ENCODE data around the gene IWS1.
A peak's percentile ranks its signal among the peaks of the same experiment; 100 is the strongest.

The IWS1 gene

DNA sequence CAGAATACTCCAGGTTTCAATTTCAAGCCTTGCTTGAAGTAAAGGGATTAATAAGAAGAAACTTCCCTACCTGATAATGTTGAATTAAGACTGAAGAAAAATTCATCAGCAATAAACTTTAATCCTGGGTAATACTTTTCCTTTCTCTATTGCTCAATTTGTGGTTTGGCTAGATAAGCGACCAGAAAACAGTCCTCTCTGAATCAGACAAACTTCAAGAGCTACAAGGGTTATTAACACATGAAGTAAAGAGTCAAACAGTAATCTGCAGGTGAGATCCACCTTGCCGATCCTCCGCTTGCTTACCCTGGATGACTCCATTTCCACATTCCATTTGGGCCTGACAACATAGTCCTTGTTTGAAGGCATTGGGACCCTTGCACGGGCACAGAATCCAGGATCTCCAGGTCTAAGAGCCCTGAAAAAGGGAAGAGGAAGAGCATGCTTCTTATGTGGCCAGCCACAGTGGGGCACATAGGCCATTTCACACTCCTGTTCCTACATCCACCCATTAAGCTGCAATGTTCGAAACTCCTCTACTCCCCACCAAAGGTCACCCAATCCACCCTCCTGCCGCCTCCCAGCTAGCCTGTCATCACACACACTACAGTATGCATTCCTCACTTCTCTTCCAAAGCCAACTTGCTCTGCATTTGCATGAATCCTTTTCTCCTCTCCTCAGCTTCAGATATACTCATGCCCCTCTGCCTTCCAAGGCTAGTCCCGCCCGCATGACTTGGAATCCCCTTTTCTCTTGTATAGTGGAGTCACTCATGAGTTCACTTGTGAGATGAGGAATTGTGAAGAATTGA is 39.8 kb downstream of the IWS1 start:
- no peak for DNase-seq

DNA sequence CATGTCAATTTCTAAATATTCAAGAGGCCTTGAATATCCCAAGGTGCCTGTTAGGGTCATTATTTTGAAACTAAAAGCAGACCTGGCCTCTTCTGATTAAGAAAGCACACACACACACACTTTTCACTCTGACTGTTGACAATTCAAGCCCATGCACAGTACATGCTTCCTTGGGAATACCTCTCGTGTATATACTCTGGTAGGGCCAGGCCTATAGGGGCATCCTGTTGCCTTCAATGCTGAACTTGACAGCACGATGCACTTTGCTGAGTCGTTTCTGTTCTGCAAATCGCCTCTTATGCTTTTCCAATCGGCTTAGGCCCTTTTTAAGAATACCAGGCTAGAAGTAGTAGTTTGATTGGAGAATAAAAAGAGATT is 40.6 kb downstream of the IWS1 start:
- DNase-seq, result no peak

DNA sequence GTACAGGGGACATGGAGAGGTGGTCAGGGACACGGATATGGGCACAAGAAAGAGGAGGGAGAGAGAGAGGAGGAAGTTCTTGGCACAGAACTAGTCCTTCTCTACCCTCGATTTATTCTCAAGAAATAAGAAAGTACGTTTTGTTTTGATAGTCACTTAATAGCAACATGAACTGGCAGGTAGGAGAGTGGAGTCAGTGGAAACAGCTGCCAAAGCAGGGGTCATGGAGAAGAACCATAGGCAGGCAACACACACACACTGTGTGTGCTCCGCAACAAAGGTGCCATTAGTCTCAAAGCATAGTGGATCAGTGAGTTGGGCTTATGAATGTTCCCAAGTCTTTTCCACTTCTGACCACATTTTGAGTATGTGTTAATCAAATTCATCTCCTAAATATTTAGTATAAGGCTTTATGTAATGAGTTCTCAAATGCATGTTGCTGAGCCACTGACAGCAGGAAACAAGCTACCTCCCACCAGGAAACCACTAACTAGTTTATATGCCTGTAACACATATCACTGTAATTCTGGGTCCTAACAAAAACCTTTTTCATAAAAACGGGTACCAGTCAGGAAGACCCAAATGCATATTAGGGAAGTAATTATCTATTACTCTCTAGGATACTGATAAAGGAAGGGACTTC is 41.1 kb downstream of the IWS1 start:
- DNase-seq, result no peak

DNA sequence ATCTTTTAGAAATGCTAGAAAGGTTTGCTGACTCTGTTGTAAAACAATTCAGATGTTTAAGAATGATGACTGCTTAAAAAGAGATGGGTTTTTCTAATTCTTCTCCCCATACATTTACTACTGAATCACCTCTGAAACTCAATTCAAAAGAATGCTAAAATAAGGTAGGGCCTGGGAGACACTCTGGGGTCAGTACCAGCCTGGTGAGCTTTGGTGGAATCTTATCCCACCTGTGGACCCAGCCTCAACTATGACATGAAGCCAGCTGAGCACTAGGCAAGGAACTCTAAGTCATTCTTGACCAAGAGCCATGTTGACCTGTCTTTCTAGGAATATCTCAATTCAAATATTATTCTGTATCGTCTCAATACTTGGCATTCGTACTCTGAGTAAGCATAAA is 44.3 kb downstream of the IWS1 start:
- DNase-seq, result no peak

DNA sequence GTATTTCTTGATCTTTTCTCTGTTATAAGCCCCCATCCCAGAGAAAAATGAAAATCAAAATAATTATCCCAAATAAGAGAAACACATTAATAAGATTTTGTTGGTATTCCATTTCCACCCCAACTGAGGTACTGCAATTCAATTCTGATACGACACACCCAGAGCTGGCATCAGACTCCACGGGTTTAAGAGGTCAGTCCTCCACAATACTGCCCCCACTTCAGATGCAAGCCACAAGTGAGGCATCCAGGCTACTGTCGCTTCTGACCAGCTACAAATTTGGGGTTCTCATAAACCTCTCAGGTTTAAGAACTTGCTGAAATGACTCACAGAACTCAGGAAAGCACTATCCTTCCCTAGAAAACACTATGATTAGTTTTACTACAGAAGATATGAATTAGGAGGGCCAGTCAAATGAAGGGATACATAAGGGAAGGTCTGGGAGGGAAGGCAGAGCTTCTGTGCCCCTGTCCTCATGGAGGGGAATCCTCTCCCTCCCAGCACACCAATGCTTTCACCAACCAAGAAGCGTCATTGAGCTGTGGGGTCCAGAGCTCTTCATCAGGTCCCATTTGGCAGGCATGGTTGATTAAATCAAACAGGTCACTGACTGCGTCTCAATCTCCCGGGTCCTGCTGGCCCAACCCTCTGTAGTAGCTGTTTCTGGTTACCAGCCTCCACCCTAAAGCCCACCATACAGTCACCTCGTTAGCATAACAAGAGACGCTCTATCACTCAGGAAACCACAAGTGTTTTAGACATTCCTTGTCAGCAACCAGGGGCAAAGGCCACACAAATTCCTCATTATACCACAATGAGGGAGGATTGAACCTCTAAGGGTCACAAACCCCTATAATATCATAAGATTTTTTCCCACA is 46.2 kb downstream of the IWS1 start:
- DNase-seq, result no peak

DNA sequence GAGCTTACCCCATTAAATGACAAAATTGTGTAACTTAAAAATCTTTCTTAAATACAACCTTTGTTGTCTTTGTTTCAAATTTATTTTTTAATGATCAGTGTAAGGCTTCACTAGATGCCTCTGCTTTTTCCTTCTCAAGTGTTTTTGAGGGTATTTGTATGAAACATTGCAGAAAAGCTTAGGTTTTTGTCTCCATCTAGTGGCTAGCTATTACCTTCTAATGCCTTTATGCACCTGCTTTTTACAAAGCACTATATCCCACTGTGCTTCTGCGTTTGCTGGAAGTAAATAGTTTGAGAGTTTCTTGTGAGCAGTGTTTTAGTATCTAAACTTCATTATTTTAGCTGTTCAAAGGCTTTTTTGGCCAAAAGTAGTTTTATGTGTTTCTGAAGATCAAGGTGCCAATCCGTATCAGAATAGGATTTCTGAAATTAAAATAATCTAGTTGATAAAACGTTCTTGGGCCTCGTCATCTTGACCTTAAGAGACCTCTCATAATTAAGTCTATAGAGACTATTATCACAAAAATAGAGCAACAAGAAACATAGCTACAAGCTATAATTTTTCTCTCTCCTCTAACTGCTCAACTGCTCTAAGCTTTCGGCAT is 47.0 kb downstream of the IWS1 start:
- peak; percentile 86 for DNase-seq

DNA sequence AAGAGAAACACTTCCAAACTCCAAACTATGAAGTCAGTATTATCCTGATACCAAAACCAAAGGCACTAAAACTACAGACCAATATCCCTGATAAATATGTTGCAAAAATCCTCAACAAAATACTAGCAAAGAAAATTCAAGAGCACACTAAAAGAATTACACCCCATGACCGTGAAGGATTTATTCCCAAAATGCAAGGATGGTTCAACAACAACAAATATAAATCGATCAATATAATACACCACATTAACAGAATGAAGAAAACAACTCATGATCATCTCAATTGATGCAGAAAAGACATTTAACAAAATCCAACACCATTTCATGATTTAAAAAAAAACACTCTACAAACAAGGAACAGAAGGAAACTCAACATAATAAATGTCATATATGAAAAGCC is 50.5 kb downstream of the IWS1 start:
- DNase-seq, result no peak

DNA sequence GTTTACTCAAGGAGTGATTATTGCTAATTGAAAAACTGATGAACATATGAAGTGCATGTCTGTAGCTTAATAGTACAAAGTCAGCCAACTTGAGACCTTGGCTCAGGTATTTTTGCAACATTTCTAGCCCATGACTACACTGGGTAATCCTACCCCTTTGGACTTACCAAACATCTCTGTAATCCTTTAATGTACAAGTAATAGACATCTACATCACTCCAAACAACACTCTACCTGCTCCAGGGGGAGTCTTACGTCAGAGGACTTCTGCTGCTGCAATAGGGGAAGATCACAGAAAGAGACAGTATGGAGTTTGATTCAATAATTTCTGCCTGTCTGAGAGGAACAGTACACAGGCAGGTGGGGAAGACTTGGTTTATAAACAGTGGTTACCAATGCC is 54.0 kb downstream of the IWS1 start:
- no peak for DNase-seq

DNA sequence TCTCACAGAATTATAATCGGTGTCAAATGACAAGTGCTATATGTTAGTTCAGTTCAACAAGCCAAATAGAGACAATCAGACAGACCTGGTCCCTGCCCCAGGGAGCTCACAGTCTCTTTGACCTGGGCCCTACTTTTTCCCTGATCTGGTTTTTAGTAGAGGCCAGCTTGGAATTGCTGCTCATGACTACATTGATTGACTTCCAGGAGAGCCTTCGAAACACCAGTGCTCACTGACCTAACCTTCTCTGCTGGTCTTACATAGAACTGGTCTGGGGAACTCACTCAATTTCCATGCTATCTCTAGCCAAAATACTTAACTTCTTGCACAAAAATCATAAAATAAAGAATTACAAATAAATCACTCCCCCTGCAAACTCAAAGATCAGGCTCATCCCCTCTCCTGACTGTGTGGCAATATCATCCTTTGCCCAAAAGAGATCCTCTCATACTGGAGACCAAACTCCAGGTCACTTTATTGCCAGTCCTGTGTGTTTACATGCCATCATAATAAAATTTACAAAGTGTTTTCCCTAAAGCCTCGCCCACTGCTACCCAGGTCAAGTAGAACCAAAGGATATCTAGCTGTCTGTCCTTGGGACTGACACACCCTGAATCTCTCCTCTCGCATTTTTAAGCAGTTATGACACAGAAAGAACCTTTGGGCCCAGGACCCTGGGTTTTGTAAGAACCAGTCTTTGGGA is 54.9 kb downstream of the IWS1 start:
- DNase-seq, result no peak

DNA sequence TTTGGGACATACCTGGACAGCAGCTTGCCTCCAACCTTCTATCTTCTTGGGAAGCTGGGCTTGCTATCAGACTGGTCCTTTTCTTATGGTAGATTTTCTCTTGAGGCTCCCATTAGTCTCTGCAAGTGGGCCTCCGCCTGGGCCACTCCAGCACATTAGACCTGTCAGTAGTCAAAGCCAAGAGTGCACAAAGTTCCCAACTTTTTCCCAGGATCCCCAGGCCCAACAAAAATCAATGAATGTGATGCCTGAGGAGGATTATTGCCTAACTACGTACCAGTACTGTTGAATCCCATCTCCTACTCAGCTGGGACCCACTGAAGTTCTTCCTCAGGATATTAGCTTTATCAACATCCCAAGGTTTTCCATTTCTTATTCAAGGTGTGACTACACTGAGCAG is 56.3 kb downstream of the IWS1 start:
- DNase-seq, result no peak

DNA sequence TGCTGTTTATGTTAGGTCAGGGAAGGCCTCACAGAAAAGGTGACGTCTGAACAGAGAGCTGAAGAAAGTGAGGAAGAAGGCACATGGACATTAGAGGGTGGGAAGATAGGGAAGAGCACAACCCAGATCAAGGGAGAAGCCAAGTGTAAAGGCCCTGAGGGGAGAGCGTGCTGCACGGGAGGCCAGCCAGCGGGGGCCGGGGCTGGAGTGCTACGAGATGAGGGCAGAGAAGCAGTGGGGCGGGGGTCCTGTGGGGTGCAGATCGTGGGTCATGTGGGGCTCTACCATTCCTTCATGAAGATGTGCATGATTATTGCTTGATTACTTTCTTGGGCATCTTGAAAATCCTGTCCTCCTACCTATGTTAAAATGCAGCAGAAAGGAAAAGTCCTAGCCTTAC is 57.2 kb downstream of the IWS1 start:
- no peak for DNase-seq

DNA sequence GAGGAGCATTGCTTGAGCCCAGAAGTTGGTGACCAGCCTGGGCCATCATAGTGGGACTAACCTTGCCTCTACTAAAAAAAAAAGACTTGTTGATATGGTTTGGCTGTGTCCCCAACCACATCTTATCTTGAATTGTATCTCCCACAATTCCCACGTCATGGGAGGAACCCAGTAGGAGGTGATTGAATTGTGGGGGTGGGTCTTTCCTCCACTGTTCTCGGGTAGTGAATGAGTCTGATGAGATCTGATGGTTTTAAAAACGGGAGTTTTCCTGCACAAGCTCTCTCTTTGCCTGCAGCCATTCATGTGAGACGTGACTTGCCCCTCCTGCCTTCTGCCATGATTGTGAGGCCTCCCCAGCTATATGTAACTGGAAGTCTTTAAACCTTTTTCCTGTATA is 61.0 kb downstream of the IWS1 start:
- no peak for DNase-seq

DNA sequence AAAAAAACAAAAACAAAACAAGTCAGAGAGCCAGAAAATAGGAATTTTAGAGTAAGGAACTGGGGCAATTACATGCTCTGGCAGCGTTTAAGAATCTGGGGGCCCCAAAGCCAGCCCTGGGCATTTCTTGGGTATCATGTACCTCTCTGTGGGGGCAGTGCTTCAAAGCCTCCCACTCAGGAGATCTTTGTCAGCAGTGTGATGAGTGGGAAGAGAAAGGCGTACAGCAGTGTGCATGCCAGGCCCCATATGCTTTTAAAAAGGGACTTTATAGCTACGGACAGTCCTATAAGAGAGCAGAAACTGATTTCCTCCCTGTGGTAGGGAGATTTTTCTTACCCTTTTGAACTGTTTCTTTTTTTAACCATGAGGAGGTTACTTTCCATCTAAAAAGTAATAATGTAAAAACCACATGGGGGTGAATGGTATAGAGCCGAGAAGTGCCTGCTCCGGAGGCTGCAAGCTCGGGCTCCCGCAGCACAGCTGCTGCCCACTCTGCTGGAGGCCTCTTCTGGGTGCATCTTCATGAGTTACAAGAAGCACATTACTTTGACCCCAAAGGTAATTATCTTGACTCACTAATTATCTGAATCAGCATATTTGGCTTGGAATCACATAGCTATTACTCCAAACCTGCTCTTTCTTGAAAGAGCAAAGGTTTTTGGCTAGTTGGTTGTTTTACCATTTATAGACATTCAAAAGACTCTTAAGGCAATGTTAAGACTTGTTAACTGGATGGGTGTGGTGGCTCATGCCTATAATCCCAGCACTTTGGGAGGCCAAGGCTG is 61.6 kb downstream of the IWS1 start:
- no peak for DNase-seq

DNA sequence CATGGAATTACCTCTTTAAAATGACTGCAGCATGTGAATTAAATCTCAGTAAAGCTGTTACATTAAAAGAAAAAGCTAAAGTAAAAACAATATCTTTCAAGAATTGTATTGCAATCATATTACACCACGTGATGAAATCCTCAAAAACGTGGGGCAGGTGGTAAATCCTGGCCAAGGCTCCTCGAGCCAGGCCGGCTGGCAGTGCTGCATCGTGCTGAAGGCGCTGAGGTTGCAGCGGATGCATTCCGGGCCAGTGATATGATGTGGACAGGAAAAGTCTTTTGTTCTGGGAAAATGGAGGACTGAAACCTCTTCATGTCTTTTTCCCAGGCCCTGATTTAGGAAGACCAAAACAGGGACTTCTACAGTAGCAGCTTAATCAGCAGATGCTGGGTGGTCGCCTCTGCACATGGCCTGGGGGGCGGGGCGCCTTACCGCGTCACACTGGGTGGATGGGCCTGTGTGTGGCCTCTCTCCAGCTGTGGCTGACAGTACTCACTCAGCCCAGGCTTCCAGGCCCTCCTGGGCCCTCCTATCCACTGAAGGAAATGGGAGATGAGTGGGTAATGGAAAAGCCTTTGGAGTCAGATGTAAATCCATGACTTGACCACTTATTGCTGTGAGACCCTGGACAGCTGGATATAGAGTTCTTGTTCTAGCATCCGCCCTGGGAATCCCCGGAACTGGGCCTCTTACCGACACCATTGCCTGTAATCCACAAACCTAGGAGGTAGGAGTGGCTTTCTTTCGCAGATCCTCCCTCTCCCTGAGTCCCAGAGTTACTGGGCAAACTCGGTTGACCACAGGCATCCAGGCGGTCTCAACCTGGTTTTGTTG is 62.9 kb downstream of the IWS1 start:
- no peak for DNase-seq

DNA sequence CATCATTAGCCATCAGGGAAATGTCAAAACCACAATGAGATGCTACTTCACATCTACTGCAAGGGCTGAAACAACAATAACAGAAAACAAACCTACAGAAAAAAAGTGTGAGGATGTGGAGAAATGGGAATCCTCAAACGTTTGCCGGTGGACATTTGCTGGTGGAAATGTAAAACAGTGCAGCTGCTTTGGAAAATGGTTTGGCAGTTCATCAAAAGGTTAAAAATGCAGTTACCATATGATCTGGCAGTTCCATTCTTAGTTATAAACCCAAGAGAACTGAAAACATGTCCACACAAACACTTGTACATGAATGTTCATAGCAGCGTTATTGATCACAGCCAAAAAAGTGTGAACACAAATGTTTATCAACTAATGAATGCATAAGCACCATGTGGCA is 63.8 kb downstream of the IWS1 start:
- no peak for DNase-seq

DNA sequence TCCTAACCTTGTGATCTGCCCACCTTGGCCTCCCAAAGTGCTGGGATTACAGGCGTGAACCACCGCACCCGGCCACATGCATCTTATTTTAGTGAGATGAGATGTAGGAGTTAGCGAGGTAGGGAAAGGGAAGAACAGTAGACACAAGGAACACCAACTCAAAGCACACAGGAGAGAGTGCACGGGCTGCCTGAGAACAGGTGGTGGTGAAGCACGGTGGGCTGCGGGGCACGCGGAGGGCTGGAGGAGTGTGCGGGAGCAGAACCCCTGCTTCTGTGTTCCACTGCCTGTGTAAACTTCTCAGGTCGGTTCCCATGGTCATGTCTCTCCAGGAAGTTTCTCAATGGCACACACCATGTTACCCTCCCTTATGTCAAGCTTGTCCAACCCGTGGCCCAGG is 69.3 kb downstream of the IWS1 start:
- no peak for DNase-seq

DNA sequence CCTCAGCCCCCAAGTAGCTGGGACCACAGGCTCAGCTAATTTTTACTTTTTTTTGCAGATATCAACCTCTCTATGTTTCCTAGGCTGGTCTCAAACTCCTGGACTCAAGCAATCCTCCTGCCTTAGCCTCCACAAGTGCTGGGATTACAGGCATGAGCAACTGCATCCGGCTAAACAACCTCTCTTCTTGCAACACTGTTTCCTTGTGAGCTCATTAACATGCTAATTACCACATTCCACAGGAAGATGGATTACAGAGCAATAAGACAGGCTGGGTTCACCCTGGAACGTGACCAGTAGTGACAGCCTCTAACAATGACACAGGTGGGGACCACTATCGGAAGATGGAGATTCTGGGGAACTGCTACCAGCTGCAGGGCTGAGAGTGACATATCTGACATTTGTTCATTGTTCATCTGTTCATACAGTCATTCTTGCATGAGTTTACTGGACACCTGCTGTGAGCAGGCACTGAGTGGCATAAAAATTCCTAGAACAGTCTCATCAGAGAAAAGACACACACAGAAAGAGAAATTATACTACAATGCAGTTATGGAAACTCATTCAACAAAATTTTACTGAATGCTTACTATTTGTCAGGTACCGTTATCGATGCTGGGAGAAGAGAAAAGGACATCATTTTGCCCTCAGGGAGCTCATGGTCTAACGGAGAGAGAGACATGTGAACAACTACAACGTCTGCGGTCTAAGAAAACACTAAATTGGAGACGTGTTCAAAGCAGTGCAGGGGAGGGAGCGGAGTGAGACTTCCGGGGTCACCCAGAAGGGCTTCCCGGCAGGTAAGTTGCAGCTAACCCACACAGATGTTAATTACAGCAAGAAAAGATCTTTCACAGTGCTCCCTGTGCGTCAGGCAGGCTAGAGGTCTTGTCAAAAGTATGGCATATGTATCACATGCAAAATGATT is 70.5 kb downstream of the IWS1 start:
- peak; percentile 70 for DNase-seq

DNA sequence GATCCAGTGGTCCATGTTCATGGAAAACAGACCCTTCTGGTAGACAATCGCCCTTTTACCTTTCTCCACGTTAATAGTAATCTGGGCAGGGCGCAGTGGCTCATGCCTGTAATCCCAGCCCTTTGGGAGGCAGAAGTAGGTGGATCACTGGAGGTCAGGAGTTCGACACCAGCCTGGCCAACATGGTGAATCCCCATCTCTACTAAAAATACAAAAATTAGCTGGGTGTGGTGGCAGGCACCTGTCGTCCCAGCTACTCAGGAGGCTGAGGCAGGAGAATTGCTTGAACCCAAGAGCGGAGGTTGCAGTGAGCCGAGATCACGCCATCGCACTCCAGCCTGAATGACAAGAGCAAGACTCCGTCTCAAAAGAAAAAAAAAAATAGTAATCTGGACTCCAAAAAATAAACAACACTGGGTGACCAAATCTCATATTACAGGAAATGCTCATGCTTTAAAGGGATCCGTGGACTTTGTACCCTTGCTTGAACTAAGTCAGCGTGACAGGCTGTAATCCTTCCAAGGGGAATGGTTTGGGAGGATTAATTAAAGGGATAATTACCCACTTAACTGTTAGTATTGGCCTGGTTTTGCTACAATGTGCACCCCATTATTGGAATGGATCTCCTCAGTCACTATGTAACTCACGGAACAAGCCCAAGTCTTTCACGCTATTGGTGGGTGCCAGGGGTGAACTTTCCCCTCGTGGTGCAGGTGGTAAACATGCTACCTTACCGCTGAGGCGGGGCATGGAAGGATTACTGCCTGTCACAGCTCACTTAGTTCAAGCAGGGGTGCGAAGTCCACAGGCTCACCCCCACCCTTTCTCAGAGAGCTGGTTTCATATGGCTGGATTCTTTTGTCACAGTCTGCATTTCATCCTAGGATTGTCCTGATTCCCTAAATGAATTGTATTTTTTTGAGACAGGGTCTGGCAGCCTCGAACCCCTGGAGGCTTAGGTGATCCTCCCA is 71.4 kb downstream of the IWS1 start:
- DNase-seq, result peak; percentile 97
